Skeletal muscle satellite cell (primary cell): ENCODE measurements around the gene PER2.
"Not testable (repeated sequence)": the region's sequence is repeated elsewhere in the genome, so short reads cannot be mapped to it uniquely, and the experiment has no call there.

Experiments
- H3K27me3 ChIP-seq: 2 replicates; pipeline ENCODE4 v1.7.0; 2013; ENCODE audit warnings: low read length; ENCODE audit not compliant: control insufficient read depth, insufficient read depth
- H3K36me3 ChIP-seq: 2 replicates; pipeline ENCODE4 v1.7.0; 2013; ENCODE audit warnings: mild to moderate bottlenecking, control low read depth, low read length; ENCODE audit not compliant: insufficient read depth
- H3K4me1 ChIP-seq: 2 replicates; pipeline ENCODE4 v1.7.0; 2013; ENCODE audit warnings: low read length; ENCODE audit not compliant: control insufficient read depth, insufficient read depth
- H3K4me2 ChIP-seq: 2 replicates; pipeline ENCODE4 v1.7.0; 2013; ENCODE audit warnings: mild to moderate bottlenecking, low read length
- H3K4me3 ChIP-seq: 2 replicates; pipeline ENCODE4 v1.7.0; 2013; ENCODE audit warnings: low read length
- H3K9ac ChIP-seq: 2 replicates; pipeline ENCODE4 v1.7.0; 2013; ENCODE audit warnings: mild to moderate bottlenecking, low read depth, low read length, moderate library complexity
- H3K9me3 ChIP-seq: replicated peaks from 2 replicates; pipeline ENCODE4 v1.7.0; 2013; ENCODE audit warnings: mild to moderate bottlenecking, control low read depth, low read length

PER2 gene

DNA sequence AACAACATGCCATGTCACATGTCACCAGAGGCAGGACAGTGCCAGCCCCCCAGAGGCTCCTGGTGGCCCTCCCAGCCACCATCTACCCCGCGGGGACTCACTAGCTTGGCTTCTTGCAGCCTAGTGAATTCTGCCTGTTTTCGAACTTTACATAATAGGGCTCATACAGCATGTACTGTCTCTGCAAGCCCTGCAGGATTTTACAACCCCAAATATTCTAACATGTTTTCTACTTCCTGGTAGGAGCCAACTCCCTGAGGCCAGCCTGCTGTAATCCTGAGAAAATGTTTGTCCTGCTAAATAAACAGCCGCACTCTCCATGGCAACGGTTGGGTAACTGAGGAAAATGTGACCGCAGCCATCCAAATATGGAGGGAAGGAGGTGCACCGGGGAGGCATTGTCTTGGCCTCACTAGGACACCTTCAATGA, 2.7 kb downstream of the PER2 start:
- H3K9me3 ChIP-seq: no peaks in the 10 kb centered on the region
- H3K4me3 ChIP-seq: peak overlapping the region; percentile 46
- H3K4me2 ChIP-seq: peak overlapping the region; percentile 95
- no peaks in the 10 kb centered on the region for H3K36me3 ChIP-seq
- H3K4me1 ChIP-seq: peaks cover 37% of the 10 kb centered on the region
- H3K9ac ChIP-seq: peak overlapping the region; percentile 74
- no peaks in the 10 kb centered on the region for H3K27me3 ChIP-seq

DNA sequence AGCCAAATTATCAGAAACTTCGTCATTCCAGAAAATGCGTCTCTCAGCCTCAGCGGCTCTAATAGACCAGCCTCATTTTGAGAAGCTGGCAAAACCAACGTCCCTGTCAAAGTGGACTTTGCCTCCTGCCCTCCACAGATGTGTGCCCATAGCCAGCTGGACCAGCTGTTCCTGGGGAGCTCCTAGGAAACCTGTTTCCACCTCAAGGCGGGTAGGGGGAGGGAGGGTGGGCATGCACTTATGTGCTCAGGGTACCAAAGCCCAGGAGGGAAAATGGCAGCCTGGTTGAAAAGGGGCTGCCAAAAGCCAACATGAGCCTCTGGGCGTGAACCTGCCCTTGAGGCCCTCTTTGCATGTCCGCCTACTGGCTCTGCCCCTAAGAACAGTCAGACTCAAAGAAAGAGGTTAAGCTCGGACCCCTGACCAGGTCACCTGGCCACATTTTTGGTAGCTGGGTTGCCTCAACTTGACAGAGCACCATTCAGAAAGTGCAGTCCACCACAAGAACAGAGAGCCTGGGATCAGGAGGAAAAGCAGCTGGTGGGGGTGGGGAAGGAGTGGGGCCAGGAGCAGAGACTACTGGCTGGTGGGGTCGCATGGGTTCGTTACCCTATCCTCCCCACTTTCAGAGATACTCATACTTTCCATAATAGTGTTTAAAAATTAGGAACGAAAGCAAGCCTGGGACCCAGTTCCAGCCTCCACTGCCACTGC, 3.5 kb downstream of the PER2 start:
- no peaks in the 10 kb centered on the region for H3K9me3 ChIP-seq
- H3K9ac ChIP-seq: peak overlapping the region; percentile 56
- peaks cover 37% of the 10 kb centered on the region for H3K4me1 ChIP-seq
- no peak overlapping the region for H3K4me3 ChIP-seq
- no peaks in the 10 kb centered on the region for H3K27me3 ChIP-seq
- H3K36me3 ChIP-seq: no peaks in the 10 kb centered on the region
- peak overlapping the region; percentile 60 for H3K4me2 ChIP-seq

DNA sequence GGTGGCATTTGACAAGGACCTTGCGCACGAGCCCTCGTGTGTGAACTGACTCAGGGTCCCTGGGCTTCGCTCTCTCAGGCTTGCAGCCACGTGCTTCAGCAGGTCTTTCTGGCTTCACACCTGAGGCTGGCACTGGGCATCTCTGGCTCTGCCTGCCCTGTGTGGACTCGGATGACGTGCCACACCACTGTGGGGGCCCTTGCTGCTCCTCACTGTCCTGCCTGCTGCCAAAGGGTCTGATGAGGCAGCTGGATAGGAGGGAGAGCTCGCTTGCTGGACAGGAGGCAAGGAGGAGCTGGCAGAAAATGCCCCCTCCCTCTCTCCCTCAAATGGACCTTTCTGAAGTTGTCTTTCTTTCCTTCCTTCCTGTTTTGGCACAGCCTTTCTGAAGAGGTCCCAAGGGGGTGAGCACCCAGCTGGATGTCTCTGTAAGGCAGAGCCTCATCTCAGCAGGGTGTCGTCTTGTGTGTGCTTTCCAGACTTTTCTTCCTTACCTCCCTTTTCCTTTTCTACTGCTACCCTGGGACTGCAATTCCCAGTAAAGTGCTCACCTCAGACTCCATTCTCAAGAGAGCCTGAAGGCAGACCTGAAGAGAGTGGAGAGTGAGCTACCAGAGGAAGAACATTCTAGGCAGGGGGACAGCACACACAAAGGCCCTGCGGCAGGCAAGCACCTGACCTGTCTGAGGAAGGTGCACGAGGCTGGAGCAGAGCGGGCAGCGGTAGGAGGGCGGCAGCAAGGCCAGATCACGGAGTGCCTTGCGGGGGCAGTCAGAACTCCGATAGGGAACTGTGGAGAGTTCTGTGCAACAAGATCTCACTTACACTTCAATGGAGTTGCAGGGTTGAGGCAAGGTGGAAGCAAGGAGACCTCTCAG, 5.3 kb downstream of the PER2 start:
- H3K4me3 ChIP-seq: no peak overlapping the region
- peaks cover 31% of the 10 kb centered on the region for H3K4me1 ChIP-seq
- H3K9ac ChIP-seq: no peak overlapping the region
- no peak overlapping the region for H3K4me2 ChIP-seq
- no peaks in the 10 kb centered on the region for H3K9me3 ChIP-seq
- H3K36me3 ChIP-seq: no peaks in the 10 kb centered on the region
- H3K27me3 ChIP-seq: no peaks in the 10 kb centered on the region

DNA sequence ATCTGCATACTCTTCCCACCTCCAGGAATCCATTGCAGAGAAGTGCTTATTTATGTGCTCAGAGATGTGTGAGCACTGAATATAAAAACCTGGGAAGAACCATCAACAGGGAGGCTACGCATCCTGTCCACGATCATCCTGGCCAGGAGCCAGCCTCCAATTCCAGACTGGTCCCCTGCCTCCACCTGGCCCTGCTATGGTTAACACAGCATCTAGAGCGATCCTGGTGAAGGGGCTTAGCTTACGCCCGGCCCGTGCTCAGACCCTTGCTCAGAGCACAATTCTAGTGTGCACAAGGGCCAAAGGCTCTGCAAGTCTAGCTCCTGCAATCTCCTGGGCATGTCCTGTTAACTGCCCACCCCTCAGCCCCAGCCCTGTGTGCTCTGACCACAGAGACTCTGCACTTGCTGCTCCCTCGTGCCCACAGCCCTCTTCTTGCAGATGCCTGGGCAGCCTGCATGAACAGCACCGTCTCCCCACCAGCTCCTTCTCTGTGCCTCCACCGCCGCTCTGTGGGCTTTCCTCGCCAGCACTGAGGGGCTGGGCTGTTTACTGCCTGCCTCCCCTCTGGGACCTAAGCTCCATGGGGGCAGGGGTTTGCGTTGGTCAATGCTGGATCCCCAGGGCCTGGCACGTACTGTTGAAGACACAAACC, 6.5 kb downstream of the PER2 start:
- Histone ChIP-seq H3K4me3 (no peak overlapping the region), H3K36me3 (no peaks in the 10 kb centered on the region), H3K4me1 (peaks cover 20% of the 10 kb centered on the region), H3K27me3 (no peaks in the 10 kb centered on the region), H3K9me3 (no peaks in the 10 kb centered on the region), H3K4me2 (no peak overlapping the region), H3K9ac (no peak overlapping the region)

DNA sequence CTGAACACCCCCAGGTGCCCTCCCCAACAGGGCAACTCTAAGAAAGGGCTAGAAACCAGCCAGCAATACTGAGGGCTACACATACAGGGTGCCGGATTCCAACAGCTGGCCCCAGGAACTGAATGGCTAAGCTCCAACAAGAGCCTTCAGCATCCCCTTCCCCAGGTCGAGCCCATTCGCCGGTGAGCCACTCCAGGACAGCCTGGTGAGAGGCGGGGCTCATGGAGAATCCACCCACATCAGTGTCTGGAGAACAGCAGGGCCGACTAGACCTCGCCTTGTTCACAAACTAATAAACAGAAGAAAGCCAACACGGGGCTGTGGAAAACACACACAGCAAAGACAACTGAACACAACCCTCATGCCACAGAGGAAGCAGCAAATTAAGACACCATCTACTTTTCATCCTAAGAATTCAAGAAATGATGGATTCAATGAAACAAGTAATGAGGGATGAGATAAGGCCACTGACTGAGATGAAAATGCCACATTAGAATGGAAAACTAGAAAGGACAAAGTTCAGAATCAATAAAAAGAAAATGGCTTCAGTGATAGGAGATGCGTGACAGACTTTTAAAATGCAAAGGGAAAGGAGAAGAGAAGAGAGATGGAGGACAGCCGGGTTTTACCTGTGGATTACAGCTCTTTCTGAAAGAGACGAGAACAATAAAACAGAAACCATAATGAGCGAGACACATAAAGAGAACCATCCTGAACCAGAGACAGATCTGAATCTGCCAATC, 8.2 kb downstream of the PER2 start:
- Histone ChIP-seq H3K27me3 (no peaks in the 10 kb centered on the region), H3K4me1 (peaks cover 3% of the 10 kb centered on the region), H3K4me2 (no peak overlapping the region), H3K9me3 (no peaks in the 10 kb centered on the region), H3K9ac (no peak overlapping the region), H3K4me3 (no peak overlapping the region), H3K36me3 (peaks cover 3% of the 10 kb centered on the region)

DNA sequence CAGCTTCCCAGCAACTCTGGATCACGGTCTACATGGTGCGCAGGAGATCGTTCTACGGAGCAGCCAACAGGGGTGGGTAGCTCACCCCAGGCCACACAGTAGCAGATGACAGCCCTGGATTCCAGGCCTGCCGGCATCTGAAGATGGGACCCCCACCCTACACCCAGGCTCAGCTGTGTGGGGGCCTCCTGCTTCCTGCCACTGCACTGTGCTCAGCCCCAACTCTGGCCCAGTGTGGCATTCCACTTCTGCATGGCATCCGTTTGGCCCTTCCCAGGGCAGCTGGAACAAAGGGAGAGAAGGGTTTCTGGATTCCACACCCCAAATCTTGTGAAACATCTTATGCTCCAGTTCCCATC, 9.1 kb downstream of the PER2 start:
- Histone ChIP-seq H3K4me2 (no peak overlapping the region), H3K4me1 (no peaks in the 10 kb centered on the region), H3K9me3 (no peaks in the 10 kb centered on the region), H3K36me3 (peaks cover 3% of the 10 kb centered on the region), H3K9ac (no peak overlapping the region), H3K27me3 (no peaks in the 10 kb centered on the region), H3K4me3 (no peak overlapping the region)

DNA sequence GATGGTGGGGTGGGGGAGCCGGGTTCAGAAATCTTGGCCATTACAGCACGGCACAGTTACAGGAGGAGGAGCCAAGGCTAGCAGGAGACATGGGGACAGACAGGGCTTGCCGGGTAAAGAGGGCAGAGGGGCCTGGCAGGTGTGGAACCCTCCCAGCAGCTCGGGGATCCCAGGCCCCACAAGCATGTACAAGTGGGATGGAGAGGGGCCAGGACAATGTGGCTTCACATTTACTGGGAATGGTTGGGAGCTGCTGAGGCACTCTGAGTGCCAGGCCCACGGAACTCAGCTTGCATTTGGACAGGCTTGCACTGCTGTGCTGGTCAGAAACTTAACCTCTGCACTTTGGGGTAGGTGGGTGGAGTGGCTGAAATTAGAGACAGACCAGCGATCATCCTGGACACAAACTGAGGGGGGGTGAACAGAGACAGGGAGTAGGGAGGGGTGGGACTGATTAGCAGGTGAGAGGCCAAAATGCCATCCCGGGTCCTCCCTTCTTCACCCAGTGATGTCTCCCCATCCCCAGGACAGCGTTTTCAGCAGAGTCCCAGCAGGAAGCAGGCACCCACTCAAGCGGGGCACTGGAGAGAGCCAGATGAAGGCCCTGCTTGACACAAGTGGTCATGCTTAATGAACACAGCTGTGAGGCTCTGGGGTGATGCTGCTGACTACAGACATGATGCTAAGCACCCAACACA, 9.6 kb downstream of the PER2 start:
- Histone ChIP-seq H3K4me1 (no peaks in the 10 kb centered on the region), H3K4me3 (no peak overlapping the region), H3K4me2 (no peak overlapping the region), H3K27me3 (no peaks in the 10 kb centered on the region), H3K9ac (no peak overlapping the region), H3K36me3 (peaks cover 3% of the 10 kb centered on the region), H3K9me3 (no peaks in the 10 kb centered on the region)

DNA sequence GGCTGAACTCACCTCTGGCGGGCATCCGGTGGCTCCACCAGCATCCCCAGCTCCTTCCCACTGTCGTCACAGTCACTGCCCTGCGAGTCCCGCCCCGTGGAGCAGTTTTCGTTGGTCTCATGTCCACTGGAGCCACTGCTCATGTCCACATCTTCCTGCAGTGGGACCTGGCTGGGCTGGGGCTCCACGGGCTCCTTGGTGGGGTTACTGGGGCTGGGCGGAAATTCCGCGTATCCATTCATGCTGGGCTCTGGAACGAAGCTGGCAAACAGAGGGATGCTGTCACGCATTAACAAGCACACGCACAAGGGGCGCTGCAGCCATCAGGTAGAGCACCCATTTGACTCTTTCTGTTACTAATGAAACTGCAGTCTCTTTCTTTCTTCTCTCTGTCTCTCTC, 10.7 kb downstream of the PER2 start:
- Histone ChIP-seq H3K4me1 (no peaks in the 10 kb centered on the region), H3K4me3 (no peak overlapping the region), H3K9ac (no peak overlapping the region), H3K9me3 (no peaks in the 10 kb centered on the region), H3K4me2 (no peak overlapping the region), H3K27me3 (no peaks in the 10 kb centered on the region), H3K36me3 (peaks cover 3% of the 10 kb centered on the region)

DNA sequence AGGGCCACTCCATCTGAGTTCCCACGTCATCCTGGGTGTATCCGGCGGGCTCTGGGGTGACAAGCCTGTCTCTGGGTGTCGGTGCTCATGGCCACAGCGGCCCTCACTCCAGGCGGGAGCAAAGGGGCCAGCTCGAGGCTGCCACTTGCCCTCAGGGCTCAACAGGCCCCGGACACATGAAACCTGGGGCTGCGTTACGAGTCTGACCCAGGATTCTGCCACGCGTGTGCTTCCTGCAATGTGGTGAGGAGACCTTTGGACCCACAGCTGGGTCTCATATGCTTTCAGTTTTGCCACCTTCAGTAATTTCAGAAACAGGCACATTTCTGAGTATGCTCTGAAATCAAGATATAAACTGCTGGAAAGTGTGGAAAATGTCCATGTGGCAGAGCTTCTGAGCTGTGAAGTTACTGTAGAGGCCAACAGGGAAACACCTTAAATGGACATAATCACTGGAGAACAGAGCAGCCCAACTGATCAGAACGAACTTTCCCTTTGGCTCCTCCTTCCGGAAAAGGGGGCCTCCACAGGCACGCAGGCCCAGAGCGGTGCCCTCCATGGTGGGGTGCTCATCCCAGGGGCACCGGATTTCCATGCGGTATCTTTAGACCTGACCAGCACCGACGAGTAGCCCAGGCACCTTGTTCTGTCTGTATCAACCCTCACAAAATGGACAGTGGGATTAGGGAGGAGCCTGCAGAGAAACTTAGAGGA, 14.1 kb downstream of the PER2 start:
- H3K4me3 ChIP-seq: no peak overlapping the region
- H3K9ac ChIP-seq: no peak overlapping the region
- no peak overlapping the region for H3K4me2 ChIP-seq
- no peaks in the 10 kb centered on the region for H3K9me3 ChIP-seq
- H3K36me3 ChIP-seq: peaks cover 3% of the 10 kb centered on the region
- no peaks in the 10 kb centered on the region for H3K4me1 ChIP-seq
- H3K27me3 ChIP-seq: no peaks in the 10 kb centered on the region

DNA sequence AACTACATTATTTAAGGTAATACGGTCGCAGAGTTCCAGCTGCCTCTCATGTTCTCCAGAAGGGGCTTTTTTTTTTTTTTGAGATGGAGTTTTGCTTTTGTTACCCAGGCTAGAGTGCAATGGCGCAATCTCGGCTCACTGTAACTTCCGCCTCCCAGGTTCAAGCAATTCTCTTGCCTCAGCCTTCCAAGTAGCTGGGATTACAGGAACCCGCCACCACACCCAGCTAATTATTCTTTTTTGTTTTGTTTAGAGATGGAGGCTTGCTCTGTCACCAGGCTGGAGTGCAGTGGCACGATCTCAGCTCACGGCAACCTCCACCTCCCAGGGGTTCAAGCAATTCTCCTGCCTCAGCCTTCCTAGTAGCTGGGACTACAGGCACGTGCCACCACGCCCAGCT, 15.0 kb downstream of the PER2 start:
- H3K4me2 ChIP-seq, H3K9ac ChIP-seq, H3K36me3 ChIP-seq, H3K27me3 ChIP-seq, H3K4me1 ChIP-seq, H3K9me3 ChIP-seq, H3K4me3 ChIP-seq: not testable (repeated sequence)
